MM.1S (cell line): ENCODE measurements around the gene ZNF343.

Experiments
- CTCF ChIP-seq: fragments of 300-600 bp; sonication (generic); IDR thresholded peaks from 2 replicates; pipeline ENCODE4 v1.5.1; 2016; ENCODE audit warnings: antibody characterized with exemption, low read length, mixed read lengths
- EZH2 ChIP-seq: fragments of 300-600 bp; sonication (generic); optimal IDR thresholded peaks from 2 replicates; pipeline ENCODE3; 2017; ENCODE audit warnings: low read depth, mild to moderate bottlenecking, antibody characterized with exemption, low read length, mixed read lengths
- EZH2phosphoT487 ChIP-seq: fragments of 300-600 bp; sonication (generic); IDR thresholded peaks from 2 replicates; pipeline ENCODE4 v1.6.1; 2018; ENCODE audit warnings: antibody characterized with exemption, low read length

GRCh38 chr20:2475850-2476741 lies 32.6 kb downstream of the ZNF343 start:
- TF ChIP-seq CTCF (no peak), EZH2phosphoT487 (no peak), EZH2 (no peak)
